GM18508 (cell line): ENCODE measurements around the gene CHMP5.
A peak's percentile ranks its signal among the peaks of the same experiment; 100 is the strongest.

Experiments used
- ATAC-seq: cut with Tn5 transposase; IDR thresholded peaks from one replicate; pipeline ENCODE4 v1.9.1; 2021; ENCODE audit warnings: moderate number of reproducible peaks; ENCODE audit not compliant: insufficient read depth, unreplicated experiment

The CHMP5 gene

DNA sequence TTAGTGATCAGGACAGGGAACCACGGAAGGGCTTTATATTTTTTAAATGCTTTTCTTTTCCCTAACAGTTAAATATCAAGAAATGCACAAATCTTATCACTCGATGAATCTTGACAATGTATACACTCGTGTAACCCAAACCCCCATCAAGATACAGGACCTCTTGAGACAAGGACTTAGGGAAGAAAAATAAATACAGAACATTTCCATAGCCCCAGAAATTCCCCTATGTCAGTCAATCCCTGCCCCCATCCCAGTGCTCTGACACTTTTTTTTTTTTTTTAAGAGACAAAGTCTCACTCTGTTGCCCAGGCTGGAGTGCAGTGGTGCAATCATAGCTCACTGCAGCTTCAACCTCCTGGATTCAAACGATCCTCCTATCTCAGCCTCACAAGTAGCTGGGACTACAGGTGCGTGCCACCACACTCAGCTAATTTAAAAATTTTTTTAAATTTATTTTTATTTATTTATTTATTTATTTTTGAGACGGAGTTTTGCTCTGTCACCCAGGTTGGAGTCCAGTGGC lies 22.2 kb upstream of the CHMP5 start:
- ATAC-seq: no peak

- ATAC-seq: no peak
Observed at GRCh38 chr9:33244137-33244784, 20.6 kb upstream of the CHMP5 start.

DNA sequence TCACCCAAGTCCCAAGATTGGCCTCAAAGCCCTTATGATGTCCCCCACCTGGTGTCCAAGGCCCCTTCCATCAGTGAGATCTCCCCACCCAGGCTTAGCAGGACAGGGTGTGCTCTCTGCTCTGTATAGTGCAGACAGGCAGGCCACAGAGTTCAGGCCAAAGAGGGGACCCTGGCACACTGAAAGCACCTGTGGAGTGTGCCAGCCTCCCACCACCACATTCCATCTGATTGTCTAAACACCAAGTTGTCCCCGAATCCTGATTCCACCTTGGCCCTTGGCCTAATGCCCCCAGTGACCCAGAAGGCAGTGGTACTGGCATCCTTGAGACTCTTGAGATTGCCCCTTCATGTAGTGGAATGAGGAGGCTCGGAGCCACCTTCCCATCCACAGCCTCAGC lies 19.5 kb upstream of the CHMP5 start:
- no peak for ATAC-seq

- no peak for ATAC-seq
Observed at GRCh38 chr9:33246269-33246860, 18.5 kb upstream of the CHMP5 start.

GRCh38 chr9:33248606-33249005 lies 16.2 kb upstream of the CHMP5 start:
- ATAC-seq: no peak

DNA sequence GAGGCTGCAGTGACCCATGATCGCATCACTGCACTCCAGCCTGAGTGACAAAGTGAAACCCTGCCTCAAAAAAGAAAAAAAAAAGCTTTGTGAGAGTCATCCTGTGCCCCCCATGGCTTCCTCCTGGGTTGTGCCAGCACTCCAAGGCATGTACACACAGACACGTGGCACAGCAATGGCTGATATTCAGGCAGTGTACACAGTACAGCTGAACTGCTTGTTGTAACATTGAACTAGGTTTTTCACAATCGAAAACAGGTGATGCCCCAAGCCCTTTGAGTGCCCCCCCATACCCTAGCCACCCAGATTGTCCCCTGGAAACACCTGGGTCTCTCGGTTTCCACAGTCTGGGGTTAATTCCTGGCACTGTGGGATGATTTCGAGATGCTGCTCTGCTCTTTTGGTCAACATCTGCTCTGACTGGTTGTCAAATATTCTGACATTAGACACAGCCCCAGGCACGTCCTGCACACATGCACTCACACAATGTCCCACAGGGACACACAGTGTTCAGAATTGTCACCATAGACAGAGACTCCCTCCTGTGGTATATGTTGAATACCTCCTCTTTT lies 15.7 kb upstream of the CHMP5 start:
- ATAC-seq: no peak

- no peak for ATAC-seq
Observed at GRCh38 chr9:33249983-33250382, 14.9 kb upstream of the CHMP5 start.

- ATAC-seq: no peak
Observed at GRCh38 chr9:33250458-33250995, 14.3 kb upstream of the CHMP5 start.

DNA sequence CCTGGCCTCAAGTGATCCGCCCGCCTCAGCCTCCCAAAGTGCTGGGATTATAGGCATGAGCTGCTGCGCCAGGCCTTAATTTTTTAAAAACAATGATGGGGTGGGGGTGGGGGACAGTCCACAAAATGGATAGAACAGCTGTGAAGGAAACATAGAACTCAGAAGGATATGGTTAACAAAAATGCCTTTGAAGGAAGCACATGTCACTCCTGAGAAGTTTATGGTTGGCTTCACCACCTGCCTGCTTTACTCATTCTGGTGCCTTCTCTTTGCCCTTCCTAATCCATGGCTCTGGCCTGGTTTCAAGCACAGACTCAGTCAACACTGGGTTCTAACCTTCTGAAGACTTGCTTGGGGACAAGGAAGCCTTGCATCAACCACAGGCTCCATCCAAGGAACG lies 10.6 kb upstream of the CHMP5 start:
- ATAC-seq: no peak

- ATAC-seq: no peak
Observed at GRCh38 chr9:33255014-33255413, 9.8 kb upstream of the CHMP5 start.

DNA sequence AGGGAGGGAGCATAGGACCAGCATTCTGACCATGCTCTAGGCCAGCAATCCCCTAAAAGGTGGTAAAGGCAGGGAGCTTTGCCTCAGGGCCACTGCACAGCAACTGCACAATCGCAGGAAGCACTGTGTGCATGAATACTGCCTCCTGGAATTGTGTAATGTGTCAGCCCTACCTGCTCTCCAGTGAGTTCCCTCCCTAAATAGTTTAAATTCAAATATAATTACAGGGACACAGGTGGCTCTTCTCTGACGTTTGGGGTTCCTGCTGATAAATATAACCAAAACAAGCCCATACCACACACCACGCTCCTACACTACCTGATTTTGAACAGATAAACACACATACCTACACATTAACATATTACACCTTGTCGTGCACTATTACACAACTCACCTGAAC lies 9.4 kb upstream of the CHMP5 start:
- no peak for ATAC-seq

GRCh38 chr9:33256236-33256635 lies 8.6 kb upstream of the CHMP5 start:
- no peak for ATAC-seq

- ATAC-seq: no peak
Observed at GRCh38 chr9:33257276-33257675, 7.6 kb upstream of the CHMP5 start.

- no peak for ATAC-seq
Observed at GRCh38 chr9:33260372-33260771, 4.5 kb upstream of the CHMP5 start.

DNA sequence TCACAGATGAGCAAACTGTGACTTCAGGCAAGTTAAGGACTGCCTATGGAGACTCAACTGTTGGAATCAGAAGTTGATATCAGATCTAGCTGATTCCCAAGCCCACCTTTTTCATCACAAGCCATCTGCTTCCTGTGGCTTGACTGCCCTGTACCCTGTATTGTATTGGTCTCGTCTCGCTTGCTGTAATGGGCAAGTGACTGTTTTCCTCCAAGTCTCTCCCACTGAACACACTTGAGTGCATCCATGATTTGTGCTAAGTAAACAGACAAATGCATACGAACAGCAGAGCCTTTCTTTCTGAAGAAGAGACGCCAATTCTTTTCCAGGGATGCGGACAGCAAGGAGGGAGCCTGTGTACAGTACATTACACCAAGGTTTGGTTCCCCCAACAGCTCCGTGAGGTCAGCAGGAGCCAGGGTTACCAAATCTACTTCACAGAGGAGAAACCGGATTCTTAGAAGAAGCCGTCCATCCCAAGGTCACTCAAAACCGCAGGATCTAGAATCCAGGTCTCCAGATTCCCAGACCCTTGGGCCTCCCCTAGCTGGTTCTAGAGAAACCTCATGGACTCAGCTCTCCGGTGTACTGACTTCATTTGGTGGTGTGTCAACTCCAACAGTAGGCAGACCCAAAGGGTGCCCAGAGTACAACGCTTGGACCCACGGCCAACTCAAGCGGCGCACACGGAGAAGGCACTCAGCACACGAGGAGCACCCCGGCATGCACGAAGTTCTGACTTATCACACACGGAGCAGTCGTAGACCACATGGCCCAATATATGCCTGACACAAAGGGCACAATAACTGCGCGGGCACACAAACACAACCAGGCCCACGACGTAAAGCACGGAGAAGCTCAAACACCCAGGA lies 1.5 kb upstream of the CHMP5 start:
- no peak for ATAC-seq

- peak; percentile 6 for ATAC-seq
Observed at GRCh38 chr9:33264003-33264472, 811 bp upstream of the CHMP5 start.

- ATAC-seq: no peak
Observed at GRCh38 chr9:33265211-33265865, 489 bp downstream of the CHMP5 start.

DNA sequence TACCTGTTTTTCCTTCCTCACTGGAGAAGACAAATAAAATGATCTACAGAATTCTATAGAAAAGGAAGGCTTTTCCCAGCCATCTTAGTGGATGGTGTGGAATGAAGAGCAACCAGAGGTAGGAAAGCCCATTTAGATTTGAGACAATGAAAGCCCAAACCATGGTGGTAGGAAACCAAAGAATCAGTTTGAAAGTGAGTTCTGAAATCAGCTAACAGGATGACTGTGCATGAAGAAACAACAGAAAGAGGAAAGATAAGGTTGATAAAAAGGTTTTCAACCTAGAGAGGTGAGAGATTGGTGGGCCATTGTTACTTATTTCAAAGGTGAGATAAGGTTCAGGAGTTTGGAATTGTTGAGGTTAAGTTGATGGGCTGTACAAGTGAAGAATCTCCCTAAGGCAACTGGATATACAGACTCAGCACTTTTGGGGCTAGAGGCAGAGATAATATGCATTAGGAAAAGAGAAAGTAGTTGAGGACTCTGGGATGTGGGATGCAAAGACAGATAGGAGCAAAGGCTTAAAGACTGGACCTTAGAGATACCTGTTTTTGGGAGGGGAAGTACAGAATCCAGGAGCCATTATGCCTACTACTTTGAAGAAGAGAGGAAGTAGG lies 2.4 kb downstream of the CHMP5 start:
- ATAC-seq: no peak

GRCh38 chr9:33270146-33270545 lies 5.3 kb downstream of the CHMP5 start:
- no peak for ATAC-seq

DNA sequence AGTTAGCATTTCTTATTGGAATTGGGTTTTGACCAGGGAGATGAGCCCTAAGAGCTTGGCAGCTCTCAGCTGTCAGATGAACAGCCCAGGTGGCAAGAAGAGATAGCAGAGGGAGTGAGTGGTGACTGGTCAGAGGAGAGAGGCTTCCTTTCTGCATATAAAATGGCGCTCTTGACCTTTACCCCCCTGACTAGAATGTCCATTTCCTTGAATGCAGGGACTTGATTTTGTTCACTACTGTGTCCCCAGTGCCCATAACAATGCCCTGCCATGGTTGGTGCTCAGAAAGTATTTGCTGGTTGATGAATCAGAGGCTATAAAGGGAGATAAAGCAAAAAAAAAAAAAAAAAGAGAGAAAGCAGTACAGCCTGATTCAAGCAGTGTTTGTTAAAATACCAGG lies 7.2 kb downstream of the CHMP5 start:
- no peak for ATAC-seq
